Amygdala (tissue), 56 donors: ENCODE data around the gene HUWE1.

ENCODE experiments used
- DNase-seq, 56 donors: peaks; one replicate each; lab custom pipeline; 2025; lab: John Stamatoyannopoulos, UW

HUWE1 gene

DNA sequence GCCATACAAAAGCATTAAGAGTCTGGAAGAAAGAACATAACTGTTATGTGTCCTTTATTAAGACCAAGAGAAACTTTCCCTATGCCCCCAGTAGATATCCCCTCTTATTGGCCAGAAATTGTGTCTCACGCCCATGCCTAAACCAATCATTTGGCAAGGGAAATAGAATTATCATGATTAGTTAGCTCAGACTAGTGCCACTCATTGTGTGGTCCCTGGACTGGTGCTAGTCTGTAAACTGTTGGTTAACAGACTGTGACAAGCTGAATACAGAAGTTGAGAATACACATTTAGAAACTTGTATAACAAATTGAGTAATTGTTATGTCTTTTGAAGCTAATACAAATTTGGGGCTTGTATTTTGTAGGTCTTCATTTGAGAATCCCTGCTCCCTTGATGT, 8.1 kb upstream of the HUWE1 start:
- no peak for DNase-seq

DNA sequence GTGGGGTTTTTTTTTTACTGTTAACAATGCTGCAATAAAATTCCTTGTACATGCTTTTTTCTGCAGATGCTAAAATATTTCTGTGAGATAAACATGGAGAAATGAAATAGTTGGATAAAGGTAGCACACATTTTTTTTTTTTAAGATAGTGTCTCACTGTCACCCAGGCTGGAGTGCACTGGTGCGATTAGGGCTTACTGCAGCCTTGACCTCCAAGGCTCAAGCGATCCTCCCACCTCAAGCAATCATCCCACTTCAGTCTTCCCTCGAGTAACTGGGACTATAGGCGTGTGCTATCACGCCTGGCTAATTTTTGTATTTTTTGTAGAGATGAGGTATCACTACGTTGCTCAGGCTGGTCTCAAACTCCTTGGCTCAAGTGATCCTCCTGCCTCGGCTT, 1.8 kb upstream of the HUWE1 start:
- DNase-seq: no peak

DNA sequence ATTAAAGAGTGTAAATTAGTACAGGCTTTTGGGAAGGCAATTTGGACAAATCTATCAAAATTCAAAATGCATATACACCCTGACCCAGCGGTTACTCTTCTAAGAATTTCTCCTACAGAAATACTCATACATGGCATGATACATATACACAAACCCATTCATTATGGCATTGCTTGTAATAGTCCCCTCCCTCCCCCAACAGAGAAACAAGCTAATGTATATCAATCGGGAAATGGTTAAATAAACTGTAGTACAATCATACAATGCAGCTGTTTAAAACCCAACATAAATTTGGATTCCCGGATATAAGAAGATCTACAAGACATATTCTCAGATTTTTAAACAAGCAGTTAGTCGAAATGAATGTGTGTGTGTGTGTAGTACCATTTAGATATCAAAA, 808 bp downstream of the HUWE1 start:
- no peak for DNase-seq

DNA sequence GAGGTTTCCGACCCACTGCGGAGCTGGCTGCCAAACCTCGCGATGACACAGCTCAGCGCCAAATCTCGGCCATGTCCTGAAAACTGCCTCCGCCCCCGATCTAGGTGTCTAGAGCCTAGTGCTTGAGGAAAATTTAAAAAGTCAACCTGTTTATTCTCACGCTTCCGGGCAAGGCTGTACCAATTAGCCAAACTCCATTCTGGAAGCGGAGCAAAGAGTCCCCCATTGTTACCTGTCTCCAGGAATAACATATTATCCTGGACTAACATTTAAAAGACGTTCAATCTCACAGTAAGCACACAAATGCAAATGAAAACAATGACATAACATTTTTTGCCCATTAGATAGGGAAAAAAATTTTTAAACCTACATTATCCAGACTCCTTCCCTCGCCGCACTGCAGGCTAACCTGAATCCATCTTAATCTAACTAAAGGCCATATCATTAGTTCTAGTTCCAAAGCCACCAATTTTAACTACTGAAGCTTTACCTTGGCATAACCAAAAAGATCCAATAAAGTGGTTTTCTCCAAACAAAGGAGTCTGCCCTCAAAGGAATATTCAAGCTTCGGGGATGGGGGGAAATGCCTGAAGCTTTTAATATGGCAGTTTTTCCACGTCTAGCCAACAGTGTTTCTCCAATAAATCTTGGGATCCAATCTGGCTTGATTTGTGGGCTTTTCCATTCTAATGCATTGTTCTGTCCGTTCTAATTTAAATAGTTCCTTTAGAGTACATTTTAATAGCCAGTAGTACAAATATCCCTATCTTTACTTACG, 1.9 kb downstream of the HUWE1 start:
- no peak for DNase-seq

DNA sequence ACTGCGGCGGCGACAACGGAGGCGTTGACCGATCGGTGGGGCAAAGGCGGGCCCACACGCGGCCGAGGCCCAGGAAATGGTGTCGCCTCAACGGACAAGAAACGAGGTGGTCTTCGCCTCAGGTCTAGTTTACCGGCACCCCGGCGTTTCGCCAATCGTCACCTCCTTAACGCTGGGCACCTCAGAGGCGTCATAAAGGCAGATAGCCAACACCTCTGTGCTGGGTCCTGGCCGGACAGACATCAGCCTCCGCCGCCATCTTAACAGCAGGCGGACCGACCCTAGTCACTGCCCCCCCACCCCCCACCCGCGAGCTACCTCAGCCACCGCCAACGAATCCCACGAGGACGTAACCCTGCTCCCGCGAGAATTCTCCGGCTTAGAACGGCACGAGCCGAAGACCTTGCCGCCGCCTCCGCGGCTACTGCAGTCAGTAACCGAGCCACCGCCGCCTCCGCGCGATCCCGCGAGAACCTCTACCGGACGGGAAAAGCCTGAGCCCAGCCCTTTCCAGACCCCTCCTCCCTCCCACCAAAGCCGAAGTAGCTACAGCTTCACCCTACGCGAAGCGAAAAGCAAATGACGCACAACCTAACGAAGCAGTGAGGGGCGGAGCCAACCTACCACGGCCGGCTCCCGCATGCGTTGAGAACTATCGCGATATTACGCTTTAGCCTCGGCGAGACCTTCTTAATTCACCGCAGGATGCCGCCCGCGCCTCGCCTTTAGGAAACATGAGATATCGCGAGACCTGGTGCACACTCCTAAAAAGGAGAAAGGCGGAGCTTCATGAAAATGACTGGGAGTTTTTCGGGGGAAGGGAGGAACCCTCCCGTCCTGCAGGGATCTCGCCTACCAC, 2.7 kb downstream of the HUWE1 start:
- peak; percentile 16 to 96 (median 84) for DNase-seq

DNA sequence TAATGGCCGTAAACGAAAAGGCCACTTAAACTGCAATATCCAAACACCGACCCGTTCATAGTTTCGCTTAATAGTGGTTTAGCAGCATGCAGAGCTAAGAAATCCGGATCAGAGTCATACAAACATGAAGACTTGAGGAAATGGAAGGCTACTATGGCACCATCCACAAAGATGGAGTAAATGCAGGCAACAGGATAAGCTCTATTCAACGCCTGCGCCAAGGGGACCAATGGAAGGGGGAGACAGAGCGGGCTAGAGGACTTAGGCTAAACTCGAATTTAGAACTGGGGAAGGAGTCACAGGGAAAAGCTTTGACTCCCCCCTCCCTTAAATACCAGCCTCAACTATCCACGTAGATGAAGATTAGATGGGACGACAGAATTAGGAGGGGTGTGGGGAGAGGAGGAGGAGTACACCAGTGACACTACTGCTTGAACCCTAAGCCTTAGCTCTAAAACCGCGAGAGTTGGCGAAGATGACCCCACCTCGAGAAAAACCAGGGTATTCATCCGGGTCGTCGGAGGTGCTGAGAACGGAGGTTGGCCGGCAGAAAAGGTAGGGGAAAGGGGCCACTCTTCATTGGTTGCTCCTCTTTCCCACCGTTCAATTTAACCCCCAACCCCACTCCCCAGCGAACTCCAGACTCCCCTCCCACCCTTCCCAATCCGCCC, 3.5 kb downstream of the HUWE1 start:
- peak in 14 of 56 donors; percentile 0 to 29 (median 9) for DNase-seq

DNA sequence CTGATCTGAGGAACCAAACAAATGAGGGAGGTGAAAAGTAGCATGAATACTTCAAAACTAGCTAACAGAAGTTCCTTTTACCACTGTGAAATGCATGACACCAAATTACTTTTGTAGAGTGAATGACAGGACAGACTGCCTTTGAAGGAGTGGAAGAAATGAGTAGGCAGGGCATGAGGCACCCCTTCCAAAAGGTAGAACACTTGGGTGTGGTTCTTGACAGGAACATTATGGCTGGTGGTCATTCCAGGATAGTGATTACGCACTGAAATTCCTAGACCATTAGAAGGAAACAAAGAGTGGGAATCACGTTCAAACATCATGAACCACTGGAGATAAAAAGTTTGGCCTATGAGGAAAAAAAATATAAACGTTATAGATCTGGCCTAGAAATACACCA, 4.9 kb downstream of the HUWE1 start:
- DNase-seq: no peak

DNA sequence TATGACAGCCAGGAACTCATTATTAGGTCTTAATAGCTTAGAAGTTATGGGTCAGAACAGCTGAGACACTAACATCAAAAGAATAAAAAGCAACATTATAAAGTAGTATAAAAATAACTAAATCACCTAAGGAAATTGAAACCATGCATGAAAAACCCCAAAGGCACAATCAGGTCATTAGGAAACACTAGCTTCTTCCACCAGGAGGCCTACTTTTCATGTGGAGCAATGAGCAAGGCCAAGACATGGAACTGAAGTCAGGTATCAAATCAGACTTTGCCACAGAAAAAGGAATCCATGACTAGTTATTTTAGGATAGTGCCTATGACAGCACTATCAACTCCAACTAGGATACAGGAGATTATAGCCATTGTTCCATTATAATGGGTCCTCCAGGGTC, 7.9 kb downstream of the HUWE1 start:
- no peak for DNase-seq

DNA sequence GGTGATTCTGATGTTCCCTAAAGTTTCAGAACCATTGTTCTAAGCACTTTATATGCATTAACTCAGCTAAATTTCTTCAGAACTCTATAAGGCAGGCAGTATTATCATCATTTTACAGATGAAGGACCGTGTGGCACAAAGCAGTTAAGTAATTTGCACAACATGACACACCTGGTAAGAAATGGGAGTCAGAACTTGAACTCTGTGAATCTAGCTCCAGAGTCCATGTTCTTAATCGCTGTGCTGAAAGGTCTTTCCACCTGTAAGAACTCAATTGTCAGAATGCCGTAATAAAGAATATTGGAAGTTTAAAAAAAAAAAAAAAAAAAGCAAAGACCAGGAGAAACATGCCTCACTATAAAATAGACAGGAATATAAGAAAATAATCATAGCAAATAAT, 9.2 kb downstream of the HUWE1 start:
- no peak for DNase-seq

DNA sequence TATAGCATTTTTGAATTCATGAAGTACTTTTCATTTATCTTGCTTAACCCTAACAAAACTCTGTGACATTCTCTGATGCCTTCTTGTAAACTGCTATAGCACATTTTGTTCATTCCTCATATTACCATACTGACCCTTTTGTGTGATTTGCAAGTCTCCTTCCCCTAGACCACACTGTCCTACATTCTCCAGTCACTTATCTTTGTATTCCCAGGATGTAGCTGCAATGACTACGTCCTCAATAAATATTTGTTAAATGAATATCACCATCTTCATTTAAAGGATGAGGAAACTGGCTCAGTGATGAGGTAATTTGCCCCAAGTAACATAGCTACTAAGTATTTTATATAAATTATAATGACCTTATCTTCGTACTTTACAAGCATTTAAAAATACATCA, 11.9 kb downstream of the HUWE1 start:
- no peak for DNase-seq

DNA sequence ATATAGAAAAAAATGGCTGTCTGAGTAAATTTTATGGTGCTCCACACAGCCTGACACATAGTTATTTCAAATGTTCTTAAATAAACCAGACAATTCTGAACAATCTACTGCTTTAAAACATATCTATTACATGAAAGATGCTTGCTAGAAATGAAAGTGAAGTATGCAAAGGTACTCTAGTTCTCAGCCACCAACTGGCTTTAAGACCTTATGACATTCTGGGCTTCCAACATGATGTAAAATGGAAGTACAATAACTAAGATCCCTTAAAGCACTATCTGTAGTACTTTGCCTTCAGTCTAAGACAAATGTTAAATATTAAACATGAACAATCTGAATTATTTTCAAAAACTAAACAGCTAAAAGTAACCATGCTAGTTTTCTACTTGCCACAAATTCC, 17.3 kb downstream of the HUWE1 start:
- DNase-seq: no peak

DNA sequence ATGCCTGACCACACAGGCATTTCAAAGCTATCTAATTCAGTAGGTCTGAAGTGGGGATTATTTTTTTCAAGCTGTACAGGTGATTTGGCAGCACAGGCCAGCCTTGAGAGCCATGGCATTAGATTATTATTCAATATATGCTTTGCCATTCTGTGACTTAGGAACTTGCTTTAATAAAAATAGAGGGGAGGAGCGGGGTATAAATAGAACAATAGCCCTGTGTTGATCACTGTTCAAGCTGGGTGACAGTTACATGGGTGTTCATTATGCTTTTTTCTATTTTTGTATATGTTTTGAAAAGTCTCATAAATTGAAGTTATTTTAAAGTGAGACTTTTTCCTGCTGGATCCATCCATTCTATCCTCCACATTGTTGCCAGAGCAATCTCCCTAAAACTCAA, 20.3 kb downstream of the HUWE1 start:
- DNase-seq: no peak

DNA sequence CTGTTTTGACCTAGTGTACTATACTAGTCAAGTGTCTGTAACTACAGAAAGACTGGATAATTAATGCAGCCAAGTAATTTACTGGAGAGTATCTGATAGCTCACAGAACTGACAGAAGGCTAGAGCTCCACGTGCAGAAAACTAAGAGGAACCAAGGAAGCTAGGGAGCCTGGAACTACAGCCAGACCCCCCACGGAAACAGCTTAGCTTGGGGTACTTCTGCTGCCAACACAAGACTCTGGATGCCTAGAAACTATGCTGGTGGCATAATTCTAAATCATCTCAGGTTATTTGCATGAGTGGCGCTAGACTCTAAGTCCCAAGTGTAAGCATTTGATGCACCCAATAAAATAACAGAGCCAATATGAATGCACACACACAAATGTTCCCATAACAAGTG, 26.5 kb downstream of the HUWE1 start:
- DNase-seq: no peak

DNA sequence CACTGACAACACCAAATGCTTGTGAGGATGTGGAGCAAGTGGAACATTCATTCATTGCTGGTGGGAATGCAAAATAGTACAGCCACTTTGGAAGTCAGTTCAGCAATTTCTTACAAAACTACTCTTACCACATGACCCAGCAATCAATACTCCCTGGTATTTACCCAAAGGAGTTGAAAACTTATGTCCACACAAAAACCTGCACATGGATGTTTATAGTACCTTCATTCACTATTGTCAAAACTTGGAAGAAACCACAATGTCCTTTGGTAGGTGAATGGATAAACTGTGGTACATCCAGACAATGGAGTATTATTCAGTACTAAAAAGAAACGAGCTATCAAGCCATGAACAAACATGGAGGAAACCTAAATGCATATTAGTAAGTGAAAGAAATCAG, 27.5 kb downstream of the HUWE1 start:
- DNase-seq: no peak

DNA sequence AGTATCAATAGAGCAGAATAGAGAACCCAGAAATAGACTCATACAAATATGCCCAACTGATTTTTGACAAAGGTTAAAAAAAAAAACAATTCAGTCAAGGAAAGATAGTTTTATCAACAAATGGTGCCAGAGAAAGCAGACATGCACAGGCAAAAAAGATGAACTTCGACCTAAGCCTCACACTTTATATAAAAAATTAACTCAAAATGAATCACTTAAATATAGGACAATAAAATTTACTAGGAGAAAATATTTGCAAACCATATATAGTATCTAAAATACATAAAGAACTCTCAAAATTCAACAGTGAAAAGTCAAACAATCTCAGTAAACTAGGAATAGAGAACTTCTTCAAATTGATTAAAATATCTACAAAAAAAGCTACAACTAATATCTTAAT, 29.7 kb downstream of the HUWE1 start:
- DNase-seq: no peak

DNA sequence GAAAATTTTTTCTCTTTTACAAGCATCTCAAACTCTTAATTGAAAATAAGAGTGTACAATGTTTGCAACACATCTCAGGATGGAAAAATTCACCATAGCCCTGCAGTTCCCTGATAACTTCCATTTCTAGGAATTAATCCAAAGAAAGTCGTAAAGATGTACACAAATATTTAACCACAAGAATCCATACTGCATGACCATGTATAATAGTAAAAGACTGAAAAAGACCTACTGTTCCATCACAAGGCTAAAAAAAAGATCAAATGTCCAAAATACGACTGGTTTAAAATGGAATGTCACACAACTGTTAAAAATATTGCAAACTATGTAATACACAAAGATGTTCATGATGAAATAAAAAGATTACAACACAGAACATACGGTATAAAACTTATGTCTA, 32.1 kb downstream of the HUWE1 start:
- no peak for DNase-seq

DNA sequence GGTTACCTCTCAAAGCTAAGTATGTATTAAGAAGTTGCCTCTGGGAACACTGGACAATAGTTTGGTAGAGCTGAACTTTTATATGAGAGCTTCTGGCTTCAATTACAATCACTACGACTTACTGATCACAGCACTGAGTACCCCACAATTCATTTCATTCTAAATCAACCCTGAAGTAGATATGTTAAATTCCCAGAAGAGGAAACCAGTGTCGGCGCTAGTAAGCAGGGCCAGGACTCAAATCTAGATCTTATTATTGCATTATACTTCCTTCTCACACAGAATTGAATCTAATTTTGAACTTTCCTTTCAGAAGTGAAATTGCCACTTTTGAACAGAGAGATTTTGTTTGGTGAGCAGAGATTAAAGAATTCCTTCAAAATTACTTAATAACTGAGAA, 41.8 kb downstream of the HUWE1 start:
- no peak for DNase-seq

DNA sequence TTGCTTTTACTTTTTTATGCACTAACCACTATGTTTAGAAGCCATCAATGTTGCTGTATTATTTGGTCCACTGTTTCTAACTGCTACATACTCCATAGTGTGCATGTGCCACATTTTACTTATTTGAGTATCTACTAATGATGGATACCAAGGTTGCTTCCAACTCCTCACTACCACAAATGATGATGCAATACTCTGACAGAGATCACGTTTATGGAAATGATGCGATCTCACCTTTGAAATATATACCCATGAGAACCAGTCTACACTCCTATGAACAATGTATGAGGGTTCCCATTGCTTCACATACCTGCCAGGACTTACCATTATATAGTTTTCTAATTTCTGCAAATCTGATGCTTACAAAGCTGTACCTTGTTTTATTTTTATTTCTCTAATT, 44.2 kb downstream of the HUWE1 start:
- DNase-seq: no peak

DNA sequence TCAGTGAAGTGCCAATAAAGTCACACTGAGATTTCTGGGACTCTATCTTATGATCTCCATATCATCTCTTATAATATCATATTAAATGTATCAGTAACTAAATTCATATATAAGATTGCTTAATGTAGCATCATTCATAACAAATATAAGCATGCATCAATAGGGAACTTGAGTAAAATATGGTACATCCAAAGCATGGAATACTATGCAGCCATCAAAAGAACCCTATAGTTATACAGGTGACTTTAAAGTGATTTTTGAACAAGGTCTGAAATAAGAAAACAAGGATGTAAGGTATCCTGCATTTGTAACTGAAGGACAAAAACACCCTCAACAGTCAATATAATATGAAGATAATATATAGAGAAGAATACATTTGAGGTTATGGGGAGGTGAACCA, 47.3 kb downstream of the HUWE1 start:
- DNase-seq: no peak

DNA sequence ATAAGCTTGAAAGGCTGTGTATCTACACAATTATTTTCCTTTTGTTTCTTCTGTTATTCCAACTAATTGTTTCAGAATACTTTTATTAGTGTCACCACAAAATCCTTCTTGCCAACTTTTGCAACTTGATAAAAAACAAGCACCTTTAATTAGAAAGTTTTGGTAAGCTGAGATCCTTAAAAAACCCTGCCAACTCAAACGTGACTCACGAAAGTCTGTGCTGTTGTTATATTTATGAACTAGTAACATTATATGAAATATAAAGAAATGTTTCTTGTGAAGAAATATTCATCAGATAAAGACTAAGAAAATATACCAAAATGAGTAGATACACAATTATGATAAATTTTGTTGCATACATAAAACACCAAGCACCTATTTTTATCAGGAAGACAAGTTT, 49.0 kb downstream of the HUWE1 start:
- no peak for DNase-seq

DNA sequence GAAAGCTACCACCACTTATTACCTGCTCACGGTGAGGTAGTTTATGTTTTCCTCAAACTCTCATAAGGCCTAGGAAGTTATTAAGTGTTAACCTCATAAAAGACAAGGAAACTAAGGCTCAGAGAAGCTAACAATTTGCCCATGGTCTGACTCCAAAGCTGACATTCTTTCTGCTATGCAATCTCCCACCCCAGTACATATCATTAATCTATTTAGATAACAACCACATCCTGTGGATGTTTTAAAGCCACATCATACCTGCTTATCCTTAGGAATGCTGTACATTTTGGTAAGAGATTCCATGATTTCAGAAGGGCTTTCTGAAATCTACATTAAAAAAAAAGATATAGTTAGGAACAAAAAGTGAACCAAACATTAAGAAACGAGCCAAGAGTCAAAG, 55.4 kb downstream of the HUWE1 start:
- no peak for DNase-seq

DNA sequence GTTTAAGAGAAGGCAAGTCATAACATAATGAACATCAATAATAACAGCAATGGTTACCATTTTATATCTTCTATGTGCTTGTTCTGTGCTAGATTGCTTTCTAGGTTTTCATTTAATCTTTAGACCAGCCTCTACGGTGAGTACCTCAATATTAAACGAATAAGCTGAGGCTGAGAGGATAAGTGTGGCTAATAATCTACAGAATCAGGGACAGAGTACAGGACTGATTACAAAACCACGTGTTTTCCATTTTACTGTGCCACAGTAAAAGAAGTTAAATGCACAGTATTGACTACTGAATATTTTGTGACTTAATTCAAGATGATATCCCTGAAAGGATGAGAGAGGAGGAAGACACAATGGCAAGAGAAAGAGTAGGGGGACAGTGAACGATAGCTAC, 56.3 kb downstream of the HUWE1 start:
- no peak for DNase-seq
